Activated CD4-positive, alpha-beta T cell treated with anti-CD3 and anti-CD28 coated beads, Interleukin-2, Interleukin-6, amounts not matched to agents 100 ng/mL and 50 ng/mL, durations not matched to agents 16 hours and 8 hours (primary cell): Measurements from ENCODE around the gene SSNA1.

Experiments
- DNase-seq: peaks from one replicate; pipeline ENCODE4 v3.0.0-alpha.2; 2020

Gene SSNA1

DNA sequence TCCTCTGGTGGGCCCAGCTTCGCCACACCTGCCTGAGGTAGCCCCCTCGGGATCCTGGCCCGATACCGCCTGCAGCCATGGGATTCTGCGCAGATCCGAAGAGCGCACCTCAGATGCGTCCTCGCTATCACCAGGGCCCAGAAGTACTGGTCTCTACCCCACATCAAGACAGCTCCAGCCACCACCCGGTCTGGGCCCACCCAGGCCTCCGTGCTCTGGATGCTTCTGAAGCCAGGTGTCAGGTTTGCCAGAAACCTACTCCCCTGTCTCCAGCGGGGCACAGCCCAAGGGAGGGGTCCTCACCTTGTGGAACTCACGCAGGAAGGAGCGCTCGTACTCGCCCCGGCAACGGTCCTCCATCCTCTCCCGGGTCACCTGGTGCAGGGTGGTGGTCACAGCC lies 2.6 kb upstream of the SSNA1 start:
- no peak for DNase-seq

DNA sequence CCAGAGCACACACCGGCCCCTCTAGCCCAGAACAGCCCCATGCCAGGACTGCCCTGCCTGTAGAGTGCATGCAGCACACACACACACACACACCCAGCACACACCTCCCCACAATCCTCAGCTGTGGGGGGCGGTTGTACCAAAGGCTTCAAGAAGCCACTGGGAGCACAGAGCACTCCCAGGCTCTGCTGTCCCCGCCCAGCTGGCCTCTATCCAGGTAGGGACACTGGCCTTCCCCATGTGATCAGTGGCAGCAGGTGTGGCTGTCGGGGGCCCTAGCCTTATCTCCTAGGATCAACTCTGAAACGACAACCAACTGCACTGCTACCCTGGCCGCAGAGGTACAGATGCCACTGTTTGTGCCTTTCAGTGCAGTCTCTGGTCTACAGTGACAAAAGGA lies 2.1 kb upstream of the SSNA1 start:
- no peak for DNase-seq

- no peak for DNase-seq
These were observed 1.1 kb upstream of the SSNA1 start for GRCh38 chr9:137187386-137187785.

GRCh38 chr9:137188086-137188489 lies 388 bp upstream of the SSNA1 start:
- no peak for DNase-seq

- no peak for DNase-seq
These were observed 1.1 kb downstream of the SSNA1 start for GRCh38 chr9:137189297-137190295.

DNA sequence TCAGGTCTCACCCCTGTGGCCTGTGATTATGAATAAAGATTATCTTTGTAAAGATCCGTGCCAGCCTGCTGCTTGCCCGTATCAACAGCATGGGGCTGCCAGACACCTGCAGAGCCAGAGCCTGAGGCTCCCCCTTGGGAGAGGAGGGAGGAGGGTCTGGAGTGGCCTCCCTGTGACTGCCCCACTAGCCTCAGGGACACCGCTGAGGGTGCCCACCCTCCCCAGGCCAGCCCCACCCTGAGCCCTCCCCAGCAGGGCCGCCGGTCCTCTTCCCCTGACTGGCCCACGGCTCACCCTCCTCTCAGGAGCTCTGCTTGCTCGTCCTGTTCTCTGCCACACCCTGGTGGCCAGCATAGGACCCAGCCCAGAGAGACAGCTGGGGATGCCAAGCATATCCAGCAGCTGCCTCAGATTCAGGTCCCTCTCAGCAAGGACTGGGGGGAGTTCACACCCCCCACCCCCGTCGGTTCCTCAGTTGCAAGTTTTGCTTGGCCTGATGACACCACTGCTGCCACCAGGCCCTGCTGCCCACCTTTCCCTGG lies 1.9 kb downstream of the SSNA1 start:
- DNase-seq: no peak

DNA sequence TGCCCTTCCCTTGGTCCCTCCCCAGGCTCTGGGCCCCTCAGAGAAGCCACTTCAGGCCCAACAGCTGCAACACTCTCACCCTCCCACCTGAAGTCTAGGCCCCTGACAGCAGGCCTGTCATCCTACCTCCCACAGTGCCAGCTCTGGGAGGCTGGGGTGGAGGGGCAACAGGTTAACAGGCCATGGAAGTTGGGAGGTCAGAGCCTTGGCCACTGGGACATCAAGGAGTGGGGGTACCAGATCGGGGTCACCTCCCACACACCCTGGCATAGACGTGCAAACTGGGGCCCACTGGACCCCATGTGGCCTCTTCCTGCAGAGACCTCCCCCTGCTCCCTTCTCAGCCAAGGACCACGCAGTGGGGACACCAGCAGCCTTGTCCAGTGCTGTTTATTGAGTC lies 2.8 kb downstream of the SSNA1 start:
- DNase-seq: no peak

- no peak for DNase-seq
These were observed 3.4 kb downstream of the SSNA1 start for GRCh38 chr9:137191691-137192447.

DNA sequence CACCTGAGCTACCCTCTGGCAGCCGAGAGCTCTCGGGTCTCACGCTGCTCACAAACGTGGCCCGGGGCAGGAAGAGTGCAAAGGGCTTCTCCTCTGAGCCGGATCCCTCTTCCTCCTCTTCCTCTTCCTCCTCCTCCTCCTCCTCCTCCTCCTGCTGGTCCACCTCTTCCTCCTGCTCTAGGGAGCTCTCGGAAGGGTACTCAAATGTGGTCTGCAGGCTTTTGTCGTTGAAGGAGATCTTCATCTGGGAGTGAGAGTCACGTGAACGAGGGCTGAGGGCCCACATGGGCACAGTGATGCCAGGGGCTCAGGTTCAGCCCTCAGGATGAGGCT lies 3.9 kb downstream of the SSNA1 start:
- DNase-seq: no peak

- DNase-seq: no peak
These were observed 4.4 kb downstream of the SSNA1 start for GRCh38 chr9:137192859-137193258.

- no peak for DNase-seq
These were observed 5.3 kb downstream of the SSNA1 start for GRCh38 chr9:137193771-137194170.

DNA sequence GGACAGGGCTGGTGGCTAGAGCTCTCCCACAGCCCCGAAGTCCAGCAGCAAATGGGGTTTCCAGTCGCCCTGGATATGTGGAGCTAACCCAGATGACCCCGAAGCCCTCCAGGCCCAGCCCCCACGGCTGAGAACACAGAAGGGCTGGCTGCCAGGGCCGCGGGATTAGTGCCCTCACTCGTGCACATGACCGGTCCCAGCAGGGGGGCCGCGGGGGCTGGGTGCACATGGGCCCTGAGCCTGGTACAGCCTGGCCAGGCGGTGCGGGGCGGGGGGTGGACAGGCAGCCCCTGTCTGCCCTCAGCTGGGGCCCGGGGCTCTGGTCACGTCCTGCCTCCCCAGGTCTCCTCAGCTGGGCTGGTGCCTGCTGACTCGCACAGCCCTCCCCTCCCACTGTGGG lies 5.9 kb downstream of the SSNA1 start:
- no peak for DNase-seq

- no peak for DNase-seq
These were observed 6.4 kb downstream of the SSNA1 start for GRCh38 chr9:137194909-137195308.

DNA sequence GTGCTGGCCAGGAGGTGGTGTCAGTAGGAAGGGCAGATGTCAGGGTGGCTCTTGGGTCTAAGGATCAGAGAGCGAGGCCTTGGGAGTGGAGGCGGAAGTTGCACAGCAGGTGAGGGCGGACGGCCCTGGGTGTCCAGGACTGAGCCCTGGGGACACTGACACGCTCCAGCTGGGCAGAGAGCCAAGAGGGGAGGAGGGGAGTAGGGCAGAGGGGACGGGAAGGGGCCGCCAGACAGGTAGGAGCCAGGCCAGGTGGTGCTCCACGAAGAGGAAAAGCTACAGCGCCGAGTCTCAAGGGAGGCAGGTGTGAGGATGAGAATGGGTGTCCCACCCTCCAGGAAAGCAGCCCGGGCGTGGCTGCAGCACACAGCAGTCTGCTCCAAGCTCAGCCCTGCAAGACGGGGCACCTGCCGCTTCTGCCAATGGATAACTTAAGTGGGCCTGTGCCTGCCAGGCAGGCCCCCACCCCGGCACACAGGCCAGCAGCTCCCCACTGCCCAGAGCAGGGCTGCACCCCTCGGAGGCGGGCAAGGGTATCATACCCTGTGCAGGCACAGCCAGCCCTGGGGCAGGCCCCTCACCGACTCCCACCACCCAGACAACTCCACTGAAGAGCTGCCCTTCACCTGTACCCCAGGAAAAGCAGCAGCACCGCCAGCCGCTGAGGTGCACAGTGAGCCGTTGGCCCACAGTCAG lies 7.2 kb downstream of the SSNA1 start:
- no peak for DNase-seq

GRCh38 chr9:137198051-137198901 lies 9.8 kb downstream of the SSNA1 start:
- DNase-seq: no peak

- no peak for DNase-seq
These were observed 10.4 kb downstream of the SSNA1 start for GRCh38 chr9:137198902-137199283.

GRCh38 chr9:137199411-137200121 lies 11.1 kb downstream of the SSNA1 start:
- no peak for DNase-seq

- DNase-seq: peak; percentile 100
These were observed 12.1 kb downstream of the SSNA1 start, which contains the start of gene TPRN for GRCh38 chr9:137200311-137201204. Gene TPRN (minus strand): TSS chr9:137200741. CDS start chr9:137200711, 30 bp downstream.

DNA sequence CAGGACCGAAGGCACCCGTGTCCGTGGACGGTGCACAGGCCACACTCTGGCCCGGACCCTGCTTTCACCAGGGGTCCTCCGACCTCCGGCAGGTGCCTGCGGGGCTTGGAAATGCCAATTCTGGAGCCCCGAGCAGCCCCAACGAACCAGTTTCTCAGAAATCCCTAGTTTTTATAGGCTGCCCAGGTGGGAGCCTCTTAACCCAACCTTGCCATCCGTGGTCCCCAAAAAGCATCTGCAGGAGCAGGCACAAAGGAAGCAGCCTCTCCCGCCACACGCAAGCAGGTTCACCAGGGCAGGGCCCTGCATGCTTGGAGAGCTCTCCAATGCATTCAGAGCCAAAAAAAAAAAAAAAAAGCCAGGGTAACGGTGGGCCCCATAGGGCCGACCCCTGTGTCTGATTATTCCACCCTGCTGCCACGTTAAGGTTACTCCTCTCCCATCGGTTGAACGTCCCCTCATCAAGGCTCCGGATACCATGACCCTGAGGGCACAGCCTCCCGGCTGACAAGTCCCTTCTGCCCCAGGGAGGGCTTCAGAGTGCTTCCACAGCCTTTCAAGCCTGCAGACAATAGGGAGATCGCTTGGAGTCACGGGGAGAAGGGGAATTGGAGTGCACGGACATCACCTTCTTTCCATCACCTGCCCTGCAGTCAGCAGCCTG lies 12.9 kb downstream of the SSNA1 start:
- DNase-seq: no peak

GRCh38 chr9:137202966-137203365 lies 14.5 kb downstream of the SSNA1 start:
- DNase-seq: no peak
